Measurements from ENCODE around the gene CTTNBP2NL.
"Not testable (repeated sequence)": the region's sequence is repeated elsewhere in the genome, so short reads cannot be mapped to it uniquely, and the experiment has no call there.

The CTTNBP2NL gene

DNA sequence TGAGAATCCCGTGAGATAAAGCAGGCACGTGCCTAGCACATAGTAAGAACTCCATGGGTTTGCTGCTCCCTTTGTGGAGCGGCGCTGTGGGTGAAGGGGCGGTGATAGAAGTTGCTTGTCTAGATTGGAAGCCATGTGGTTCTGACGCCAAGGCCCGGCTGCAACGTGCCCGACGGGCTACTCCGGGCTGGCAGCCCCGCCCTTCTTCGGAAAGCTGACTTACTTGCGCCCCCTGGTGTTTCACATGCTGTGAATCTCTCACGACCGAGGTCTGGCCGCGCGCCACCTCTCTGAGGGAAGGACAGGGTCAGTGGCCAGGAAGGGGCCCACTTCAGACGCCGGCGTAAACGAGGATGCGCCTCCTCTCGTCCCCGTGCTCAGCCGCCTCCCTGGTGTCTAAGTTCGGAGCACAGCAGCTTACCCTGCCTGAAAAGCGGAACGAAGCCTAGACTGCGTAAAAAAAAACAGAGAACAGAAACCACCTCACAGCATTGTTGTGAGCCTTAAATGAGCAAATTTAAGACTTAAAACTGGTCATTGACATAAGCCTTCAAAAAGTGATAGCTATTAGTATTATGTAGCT, 70.2 kb downstream of the CTTNBP2NL start:
- peak; percentile 90 to 93 for DNase-seq

DNA sequence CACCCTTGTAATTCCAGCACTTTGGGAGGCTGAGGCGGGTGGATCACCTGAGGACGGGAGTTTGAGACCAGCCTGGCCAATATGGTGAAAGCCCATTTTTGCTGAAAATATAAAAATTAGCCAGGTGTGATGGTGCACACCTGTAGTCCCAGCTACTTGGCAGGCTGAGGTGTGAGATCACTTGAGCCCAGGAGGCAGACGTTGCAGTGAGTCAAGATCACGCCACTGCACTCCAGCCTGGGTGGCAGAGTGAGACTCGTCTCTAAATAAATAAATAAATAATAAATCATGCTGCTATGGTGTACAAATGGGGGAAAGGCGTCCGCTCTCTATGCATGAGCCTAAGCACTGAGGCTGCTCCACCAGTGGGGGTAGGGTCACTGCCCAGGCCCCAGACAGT, 74.3 kb downstream of the CTTNBP2NL start:
- DNase-seq: not testable (repeated sequence)

DNA sequence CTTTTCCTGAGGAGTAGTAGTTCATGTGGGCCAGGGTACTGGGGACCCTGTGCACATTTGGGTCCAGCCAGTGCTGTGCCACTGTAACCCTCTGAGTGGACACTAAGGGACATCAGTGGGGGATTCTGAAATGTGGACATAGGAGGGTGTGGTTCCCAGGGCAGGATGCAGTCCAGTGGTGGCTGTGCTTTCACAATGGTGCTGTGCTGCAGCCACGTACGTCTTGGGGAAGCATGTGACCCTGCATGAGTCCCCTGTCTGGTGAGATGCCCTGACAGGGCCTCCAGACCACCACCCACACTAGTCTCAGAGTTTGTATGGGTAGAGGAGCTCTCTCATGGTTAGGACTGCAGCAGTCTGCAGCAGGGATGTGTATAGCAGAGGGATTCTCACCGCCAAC, 75.0 kb downstream of the CTTNBP2NL start:
- no peak for DNase-seq

DNA sequence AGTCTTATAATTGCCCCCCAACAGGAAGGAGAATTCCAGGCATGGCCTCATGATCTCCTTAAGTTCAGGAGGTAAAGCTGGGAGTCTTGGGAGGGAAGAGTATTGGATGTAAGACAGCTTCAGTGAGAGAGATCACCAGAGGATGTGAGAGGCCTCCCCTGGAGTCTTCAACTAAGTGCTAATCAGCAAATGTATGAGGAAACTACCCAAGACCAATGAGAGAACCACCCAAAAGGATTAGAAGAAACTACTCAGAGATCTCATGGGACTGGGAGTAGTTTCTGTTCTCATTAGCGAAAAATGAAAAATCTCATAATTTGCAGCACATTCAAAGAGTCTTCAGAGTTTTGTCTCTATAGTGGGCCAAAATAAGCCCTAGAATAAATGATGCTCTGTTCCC, 76.1 kb downstream of the CTTNBP2NL start:
- no peak for DNase-seq

DNA sequence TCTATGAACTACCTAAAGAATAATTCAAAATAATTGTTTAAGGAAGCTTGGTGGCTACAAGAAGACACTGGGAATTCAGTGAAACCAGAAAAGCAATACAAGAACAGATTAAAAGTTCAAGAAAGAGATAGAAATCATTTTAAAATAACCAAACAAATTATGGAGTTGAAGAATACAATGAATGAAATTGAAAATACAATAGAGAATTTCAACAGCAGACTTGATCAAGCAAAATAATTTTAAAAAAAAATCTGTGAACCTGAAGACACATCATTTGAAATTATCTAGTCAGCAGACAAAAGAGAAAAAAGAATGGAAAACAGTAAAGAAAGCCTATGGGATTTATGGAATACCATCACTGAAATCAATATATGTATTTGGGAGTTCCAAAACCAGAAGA, 81.5 kb downstream of the CTTNBP2NL start:
- no peak for DNase-seq

DNA sequence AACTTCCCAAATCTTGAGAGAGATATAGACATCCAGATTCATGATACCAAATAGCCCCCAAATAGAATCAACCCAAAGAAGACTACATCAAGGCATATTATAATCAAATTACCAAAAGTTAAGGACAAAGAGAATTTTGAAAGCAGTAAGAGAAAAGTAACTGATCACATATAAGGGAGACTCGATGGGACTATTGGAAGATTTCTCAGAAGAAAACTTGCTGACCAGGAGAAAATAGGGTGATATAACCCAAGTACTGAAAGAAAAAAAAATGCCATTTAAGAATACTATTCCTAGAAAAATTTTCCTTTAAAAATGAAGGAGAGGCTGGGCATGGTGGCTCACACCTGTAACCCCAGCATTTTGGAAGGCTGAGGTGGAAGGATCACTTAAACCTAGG, 82.3 kb downstream of the CTTNBP2NL start:
- DNase-seq: no peak

DNA sequence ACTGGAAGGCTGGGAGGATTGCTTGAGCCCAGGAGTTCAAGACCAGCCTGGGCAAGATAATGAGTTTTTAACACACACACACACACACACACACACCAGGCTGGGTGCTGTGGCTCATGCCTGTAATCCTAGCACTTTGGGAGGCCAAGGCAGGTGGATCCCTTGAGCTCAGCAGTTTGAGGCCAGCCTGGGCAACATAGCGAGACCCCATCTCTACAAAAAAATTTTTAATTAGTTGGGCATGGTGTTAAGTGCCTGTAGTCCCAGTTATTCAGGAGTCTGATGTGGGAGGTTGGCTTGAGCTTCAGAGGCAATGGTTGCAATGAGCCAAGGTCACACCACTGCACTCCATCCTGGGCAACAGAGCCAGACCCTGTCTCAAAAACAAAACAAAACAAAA, 90.0 kb downstream of the CTTNBP2NL start:
- not testable (repeated sequence) for DNase-seq

DNA sequence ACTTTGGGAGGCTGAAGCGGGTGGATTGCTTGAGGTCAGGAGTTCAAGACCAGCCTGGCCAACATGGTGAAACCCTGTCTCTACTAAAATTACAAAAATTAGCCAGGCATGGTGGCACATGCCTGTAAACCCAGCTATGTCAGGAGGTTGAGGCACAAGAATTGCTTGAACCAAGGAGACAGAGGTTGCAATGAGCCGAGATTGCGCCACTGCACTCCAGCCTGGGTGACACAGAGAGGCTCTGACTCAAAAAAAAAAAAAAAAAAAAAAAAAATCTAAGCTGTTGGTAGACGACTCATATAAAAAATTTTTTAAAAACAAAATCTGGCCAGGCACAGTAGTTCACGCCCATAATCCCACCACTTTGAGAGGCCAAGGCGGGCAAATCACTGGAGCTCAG, 91.7 kb downstream of the CTTNBP2NL start:
- not testable (repeated sequence) for DNase-seq

DNA sequence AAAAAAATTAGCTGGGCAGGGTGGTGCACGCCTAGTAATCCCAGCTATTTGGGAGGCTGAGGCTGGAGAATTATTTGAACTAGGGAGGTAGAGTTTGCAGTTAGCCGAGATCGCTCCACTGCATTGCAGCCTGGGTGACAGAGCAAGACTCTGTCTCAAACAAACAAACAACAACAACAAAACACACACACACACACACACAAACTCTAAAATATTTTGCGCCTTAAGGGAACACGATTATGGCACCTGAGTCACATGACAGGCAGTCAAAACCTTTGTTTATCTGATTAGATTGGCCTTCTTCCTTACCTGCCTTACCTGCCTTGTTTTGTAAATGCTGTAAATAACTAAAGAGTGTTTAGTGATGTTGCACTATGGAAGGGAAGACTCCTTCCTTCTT, 92.1 kb downstream of the CTTNBP2NL start:
- DNase-seq: no peak

DNA sequence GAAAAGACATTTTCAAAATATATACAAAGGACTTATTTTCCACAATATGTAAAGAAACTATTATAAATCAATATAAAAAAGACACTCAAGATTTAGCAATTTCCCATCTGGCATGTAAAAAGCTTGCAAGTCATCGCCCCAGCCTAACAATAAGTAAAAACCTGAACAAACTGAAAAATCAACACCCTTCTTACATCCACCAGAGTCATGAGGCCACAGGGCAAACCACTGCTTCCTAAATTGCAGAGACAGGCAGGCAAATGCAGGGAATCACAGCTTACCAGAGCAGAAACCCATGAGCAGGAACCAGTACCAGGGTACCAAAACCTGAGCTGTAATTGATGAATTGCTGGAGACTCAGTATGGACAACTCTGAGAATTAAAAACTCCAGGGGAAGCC, 96.1 kb downstream of the CTTNBP2NL start:
- DNase-seq: no peak

DNA sequence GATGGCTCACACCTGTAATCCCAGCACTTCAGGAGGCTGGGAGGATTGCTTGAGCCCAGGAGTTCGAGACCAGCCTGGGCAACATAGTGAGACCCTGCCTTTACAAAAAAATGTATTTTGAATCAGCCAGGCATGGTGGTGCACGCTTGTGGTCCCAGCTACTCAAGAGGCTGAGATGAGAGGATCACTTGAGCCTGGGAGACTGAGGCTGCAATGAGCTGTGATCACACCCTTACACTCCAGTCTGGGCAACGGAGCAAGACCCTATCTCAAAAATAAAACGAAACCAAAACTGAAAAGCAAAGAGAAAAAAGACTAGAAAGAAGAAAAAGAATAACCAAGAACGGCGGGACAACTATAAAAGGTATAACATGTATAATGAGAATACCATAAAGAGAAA, 97.3 kb downstream of the CTTNBP2NL start:
- DNase-seq: no peak

DNA sequence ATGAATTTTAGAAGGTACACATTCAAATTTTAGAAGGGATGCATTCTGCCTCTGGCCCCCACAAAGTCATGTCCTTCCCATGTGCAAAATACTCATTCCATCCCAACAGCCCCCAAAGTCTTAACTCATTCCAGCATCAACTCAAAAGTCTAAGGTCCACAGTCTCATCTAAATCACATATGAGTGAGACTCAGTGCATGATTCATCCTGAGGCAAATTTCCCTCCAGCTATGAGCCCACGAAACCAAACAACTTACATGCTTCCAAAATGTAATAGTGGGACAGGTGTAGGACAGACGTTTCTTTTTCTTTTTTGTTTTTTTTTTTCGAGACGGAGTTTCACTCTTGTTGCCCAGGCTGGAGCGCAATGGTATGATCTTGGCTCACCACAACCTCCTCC, 100.3 kb downstream of the CTTNBP2NL start:
- DNase-seq: no peak

DNA sequence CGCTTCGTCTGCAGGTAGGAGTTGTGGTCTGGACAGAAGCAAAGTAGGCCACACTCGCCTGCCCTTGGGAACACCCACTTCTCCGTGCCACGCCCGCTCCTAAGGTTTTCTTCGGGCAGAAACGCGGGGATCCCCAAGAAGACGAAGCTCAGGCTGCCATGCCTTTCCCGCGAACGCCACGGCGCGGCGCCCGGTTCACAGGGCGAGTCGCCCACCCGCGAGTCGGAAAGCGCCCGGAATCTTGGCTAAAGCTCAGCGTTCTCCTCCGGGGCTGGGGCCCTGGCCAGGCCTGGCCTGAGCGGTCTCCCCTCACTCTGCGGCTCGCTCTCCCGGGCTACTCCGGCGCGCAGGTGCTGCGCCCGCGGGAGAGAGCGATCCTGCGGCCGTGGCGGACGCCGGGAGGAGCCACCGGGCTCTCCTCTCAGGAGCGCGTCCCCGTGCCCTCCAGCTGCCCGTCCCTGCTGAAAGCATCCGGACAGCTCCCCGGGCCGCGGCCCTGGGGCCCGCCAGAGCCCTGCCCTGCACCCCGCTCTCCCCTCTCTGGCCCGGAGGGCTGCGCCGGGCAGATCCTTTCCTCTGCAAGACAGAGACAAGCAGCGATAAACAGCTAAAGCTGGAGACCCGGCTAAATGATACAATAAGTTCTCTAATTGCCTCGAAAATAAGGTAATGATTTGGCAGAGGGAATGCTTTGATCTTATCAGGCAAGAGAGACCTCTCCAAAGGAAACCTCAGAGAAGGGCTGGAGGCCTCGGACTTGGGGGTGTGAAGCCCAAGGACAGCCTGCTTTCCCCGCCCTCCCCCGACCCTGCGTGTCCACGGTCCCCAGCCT, 106.0 kb downstream of the CTTNBP2NL start:
- DNase-seq: peak; percentile 63 to 73

DNA sequence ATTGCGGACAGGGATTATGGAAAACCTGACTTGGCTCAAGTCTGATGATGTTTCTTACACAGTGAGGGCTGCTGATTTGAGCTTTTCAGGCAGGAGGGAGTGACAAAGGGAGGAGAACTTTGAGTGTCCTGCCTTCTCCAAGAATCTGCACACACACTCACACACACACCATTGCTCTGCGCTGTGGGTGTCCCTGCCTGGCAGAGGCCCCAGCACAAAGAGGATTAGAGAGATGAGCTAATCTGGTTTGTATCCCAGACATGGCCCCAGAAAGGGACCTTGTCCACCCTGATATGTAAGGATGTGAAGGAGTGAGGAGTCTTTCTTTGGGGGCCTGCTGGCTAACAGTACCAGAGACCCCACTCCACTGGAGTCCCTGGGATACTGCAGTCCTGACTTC, 106.8 kb downstream of the CTTNBP2NL start:
- no peak for DNase-seq

DNA sequence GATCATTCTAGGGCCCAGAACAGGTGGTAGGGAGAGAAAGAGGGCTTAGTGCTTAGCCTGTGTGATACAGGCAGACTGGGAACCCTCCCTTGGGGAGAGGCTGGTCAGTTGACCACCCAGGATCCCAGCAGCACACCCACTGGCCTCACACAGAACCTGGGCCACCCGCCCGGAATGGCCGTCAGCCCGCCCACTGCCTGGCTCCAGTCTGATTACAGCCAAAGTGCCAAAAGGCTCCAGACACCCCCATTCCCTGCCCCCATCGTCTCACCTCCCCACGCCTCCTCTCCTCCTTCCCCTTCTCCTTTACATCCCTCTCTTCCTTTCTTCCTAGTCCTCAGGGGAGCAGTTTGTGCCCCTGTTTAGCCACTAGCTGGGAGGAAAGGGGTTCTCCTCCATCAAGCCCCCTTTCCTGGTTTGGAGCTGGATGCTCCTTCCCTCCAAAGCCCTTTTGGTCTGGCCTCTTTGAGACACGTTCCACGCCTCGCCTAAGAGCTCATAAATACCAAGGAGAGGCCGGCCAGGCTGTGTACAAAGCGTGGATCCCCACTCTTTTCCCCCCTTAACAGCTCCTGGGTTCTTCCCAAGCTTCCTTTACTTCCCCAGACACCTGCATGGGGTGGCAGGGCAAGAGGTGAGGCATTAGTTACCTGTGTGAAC, 108.1 kb downstream of the CTTNBP2NL start:
- no peak for DNase-seq

DNA sequence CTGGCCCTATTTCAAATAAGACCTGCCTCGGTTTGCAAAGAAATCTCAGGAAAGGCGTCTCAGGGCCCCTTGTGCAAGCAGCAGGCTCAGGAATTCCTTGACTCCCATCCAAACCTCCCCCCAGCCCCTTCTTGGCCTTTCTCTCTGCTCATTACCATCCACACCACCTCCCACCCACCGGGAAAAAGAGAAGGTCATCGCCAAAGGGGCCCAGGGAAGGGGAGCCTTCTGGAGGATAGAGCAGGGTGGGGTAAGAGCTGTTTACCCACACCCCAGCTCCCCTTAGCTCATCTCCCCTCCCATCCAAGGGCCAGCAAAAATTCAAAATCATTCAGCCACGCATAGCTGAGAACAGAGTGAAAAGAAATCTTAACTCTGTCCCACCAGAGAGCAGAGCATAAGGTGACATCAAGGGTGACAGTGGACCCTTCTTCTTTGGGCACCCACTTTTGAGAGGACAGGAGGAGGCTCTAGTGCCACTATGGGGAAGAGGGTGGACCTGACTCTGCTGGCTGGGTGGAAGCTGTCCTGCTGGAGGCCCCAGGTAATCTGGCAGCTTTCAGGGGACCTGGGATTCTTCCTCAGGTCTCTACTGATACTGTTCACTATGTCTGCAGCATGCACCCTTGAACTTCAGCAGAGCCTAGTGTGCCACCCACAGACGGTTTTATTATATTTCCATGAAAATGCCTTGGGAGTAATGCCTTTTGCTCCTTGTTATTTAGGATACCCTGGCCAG, 108.8 kb downstream of the CTTNBP2NL start:
- DNase-seq: no peak

DNA sequence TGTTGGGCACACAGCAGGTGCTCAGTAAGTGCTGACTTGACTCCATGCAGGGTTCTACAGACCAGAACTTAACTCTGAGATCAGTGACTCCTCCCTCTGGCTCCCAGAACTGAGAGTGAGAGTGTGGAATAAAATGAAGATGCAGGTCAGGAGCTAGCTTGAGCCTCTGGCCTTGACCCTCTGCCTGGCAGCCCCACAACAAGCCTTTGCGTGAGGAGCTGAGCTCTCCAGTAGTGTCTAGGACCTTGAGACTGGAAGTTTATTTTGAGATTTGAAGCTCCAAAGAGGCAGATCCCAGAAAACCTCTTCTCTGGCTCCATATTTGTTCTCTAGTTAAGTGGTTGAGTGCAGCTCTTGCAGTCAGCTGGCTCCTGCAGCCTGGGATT, 109.4 kb downstream of the CTTNBP2NL start:
- DNase-seq: no peak

DNA sequence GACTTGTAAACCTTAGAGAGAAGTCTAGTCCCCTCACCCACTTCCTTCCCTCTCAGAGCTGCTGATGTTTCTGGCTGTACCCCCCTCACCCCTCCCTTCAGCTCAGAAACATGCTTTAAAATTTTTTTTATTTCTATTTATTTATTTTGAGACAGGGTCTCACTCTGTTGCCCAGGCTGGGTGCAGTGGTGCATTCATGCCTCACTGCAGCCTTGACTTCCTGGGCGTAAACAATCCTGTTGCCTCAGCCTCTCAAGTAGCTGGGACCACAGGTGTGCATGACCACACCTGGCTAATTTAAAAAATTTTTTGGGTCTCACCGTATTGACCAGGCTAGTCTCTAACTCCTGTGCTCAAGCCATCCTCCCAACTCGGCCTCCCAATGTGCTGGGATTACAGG, 109.9 kb downstream of the CTTNBP2NL start:
- no peak for DNase-seq

DNA sequence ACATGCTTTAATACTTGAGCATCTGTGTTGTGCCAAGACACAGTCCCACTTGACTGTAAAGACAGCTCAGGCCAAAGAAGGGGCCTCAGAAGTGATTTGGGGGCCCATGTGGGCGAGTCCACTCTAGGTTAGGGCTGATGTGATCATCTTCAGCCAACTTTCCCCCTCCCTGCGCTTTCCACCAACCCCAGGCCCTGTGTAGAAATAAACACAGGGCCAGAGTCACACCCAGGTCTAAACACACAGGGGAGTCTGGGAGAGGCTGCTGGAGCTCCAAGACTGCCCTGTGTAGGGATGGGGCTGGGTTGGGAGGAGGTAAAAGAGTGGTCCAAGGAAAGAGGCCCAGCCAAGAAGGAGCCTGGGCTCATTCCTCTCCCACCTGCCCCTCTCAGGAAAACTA, 110.3 kb downstream of the CTTNBP2NL start:
- DNase-seq: no peak

DNA sequence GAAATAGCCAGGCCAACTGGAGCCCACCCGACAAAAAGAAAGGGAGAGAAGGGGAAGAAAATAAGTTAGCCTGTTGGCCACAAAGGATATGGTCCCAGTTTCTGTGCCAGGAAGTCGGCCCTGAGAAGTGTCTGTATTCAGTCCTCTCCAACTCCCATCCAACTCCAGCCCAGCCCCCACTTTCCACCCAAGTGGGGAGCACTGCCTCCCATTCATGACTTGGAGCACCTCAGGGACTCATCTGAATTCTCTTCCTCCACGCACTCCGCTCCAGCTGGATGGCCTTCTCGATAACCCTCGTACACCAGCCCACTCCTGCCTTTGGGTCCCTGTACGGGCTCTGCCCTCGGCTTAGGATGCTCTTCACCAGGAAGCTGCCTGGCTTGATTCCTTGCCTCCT, 110.7 kb downstream of the CTTNBP2NL start:
- DNase-seq: no peak

DNA sequence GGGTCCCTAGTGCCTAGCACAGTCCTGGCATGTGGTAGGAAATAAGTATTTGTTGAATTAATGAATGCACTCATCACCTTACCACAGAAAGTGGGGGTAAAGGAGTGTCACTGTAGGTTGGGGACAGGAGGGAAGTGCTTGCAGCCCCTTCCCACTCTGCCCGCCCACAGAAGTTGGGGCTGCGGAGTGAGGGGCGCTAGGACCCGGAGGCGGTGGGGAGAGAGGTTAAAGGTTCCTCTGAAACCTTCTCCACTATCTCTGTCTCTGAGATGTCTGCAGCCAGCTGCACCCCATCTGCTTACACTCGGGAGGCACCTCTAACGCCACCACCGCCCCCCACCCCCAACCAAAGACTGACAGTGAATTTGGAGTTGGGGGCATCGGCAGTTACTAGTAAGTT, 111.3 kb downstream of the CTTNBP2NL start:
- DNase-seq: no peak

DNA sequence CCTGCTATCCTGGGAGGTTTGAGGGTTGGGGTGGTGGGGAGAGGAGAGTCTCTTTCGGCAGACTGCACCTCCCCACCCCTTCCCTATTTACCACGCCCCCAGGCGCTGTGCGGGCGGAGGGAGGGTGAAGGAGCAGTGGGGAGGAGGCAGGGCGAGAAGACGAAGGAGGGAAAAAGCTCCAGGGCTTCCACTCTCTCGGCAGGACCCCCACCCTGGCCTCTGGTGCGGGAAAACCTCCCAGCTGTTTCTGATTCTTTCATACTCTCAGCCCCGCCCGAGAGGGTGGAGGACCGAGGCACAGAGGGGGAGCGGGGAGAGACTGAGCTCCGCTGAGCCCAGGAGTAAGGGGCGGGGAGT, 111.9 kb downstream of the CTTNBP2NL start:
- peak; percentile 27 to 37 for DNase-seq

DNA sequence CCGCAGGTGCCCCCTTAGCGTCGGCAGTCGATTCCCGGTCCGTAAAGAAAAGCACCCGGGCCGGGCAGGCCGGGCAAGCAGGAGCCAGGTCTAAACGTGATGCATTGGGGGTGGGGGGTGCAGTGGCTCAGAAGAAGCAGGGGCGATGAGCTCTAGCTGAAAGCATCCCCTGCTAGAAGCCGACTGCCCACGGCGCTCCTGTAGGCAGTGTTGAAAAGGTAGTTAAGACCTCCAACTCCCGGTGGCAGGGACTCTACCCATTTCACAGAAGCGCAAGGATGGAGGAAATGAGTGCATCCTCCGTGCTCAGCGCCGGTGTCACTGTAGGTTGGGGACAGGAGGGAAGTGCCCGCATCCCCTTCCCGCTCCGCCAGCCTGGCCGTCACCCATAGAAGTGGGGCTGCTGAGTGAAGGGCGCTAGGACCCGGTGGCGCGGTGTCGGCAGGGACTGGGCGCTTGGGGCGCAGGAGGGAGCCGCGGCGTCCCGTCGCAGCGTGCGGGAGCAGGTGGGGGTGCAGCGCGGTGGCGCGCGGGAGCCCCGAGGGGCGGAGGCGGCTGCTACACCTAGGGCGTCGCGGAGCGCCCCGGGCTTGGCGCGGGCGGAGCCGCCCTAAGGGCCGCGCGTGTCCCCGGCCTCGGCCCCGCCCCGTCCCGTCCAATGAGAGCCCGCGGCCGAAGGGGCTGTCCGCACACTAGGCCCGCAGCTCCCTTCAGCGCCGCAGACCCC, 112.4 kb downstream of the CTTNBP2NL start, which contains the start of gene WNT2B:
TSS of gene WNT2B (plus strand) at position 688 of the 727 bp plus-strand sequence. CDS start 298 bp downstream, outside the sequence.
- DNase-seq: peak; percentile 49 to 59

All from stimulated activated CD4-positive, alpha-beta T cell treated with anti-CD3 and anti-CD28 coated beads, Interleukin-2, amount 100 ng/mL, for 24 hours (primary cell).